A549 (cell line): ENCODE results near the gene PDCD4. TPM values are rescaled to one million over a fixed set of nuclear protein-coding genes. Genes with fewer than 3 reads are reported as not detected.

Experiments used
- ATAC-seq, 2 experiments: fragments of 200-7000 bp in 1 of 2; fragments of >200 bp in 1 of 2; cut with Nextera tagmentation in 1 of 2; cut with Tn5 transposase in 1 of 2; 3 replicates each; pipeline versions ENCODE4 v1.8.0 to v1.9.1; 2018 to 2020; ENCODE audit warnings: mild to moderate bottlenecking in 1 of 2, moderate library complexity in 1 of 2
- CTCF ChIA-PET: fragments of 300-600 bp; sonication (Branson Sonifier 250); formaldehyde crosslinking; extraction: SDS; loops from one replicate; lab custom pipeline; 2021; ENCODE audit warnings: antibody characterized with exemption, inconsistent platforms; lab: Yijun Ruan, JAX
- POLR2A ChIA-PET: fragments of 350-600 bp; formaldehyde crosslinking; extraction: SDS; loops from one replicate; lab custom pipeline; 2021; ENCODE audit warnings: antibody characterized with exemption, inconsistent platforms; lab: Yijun Ruan, JAX
- DNase-seq, 2 experiments: peaks; one replicate each; pipeline versions ENCODE4 v3.0.0 to v3.0.0-alpha.2; 2011 to 2016; ENCODE audit warnings: low read depth in 1 of 2, low spot score in 1 of 2
- FAIRE-seq: peaks from 2 replicates; lab custom pipeline; 2011; peaks lifted over from hg19 to GRCh38; lab: Jason Lieb, UNC
- H3K27ac ChIP-seq, 2 experiments: fragments of >200 bp; sonication (Bioruptor Twin); formaldehyde crosslinking; 3 replicates each; pipeline ENCODE4 v1.5.1; 2016 to 2017
- H3K4me1 ChIP-seq: fragments of >200 bp; sonication (Bioruptor Twin); formaldehyde crosslinking; 3 replicates; pipeline ENCODE4 v1.6.1; 2016
- H3K4me2 ChIP-seq: fragments of >200 bp; sonication (Bioruptor Twin); formaldehyde crosslinking; 3 replicates; pipeline ENCODE4 v1.6.1; 2016
- H3K4me3 ChIP-seq: fragments of >200 bp; sonication (Bioruptor Twin); formaldehyde crosslinking; 3 replicates; pipeline ENCODE4 v1.5.1; 2016
- H3K9me3 ChIP-seq: fragments of >200 bp; sonication (Bioruptor Twin); formaldehyde crosslinking; 3 replicates; pipeline ENCODE4 v1.6.1; 2016
- CHD2 ChIP-seq: fragments of 150-350 bp; IDR thresholded peaks from 2 replicates; pipeline ENCODE4 v1.6.1; 2014; ENCODE audit warnings: low read length; ENCODE audit not compliant: partially characterized antibody
- CTCF ChIP-seq: fragments of >200 bp; sonication (Bioruptor Twin); formaldehyde crosslinking; IDR thresholded peaks from 3 replicates; pipeline ENCODE4 v1.5.1; 2016
- EHF ChIP-seq: fragments of 250-450 bp; sonication (Bioruptor Pico); IDR thresholded peaks from 2 replicates; pipeline ENCODE4 v1.5.0; 2020; ENCODE audit warnings: mild to moderate bottlenecking
- EHMT2 ChIP-seq: fragments of 200-600 bp; sonication (generic); IDR thresholded peaks from 2 replicates; pipeline ENCODE4 v1.6.1; 2016; ENCODE audit warnings: antibody characterized with exemption, low read depth, mild to moderate bottlenecking, moderate library complexity
- ELK1 ChIP-seq: fragments of 150-350 bp; IDR thresholded peaks from 2 replicates; pipeline ENCODE4 v1.6.1; 2014; ENCODE audit warnings: low read depth, mild to moderate bottlenecking, low read length
- ESRRA ChIP-seq: fragments of 150-350 bp; IDR thresholded peaks from 2 replicates; pipeline ENCODE4 v1.6.1; 2014; ENCODE audit warnings: mild to moderate bottlenecking, low read length, borderline replicate concordance
- FOSB ChIP-seq: fragments of 250-450 bp; sonication (Bioruptor Pico); IDR thresholded peaks from 2 replicates; pipeline ENCODE4 v1.5.0; 2020; ENCODE audit warnings: mild to moderate bottlenecking, moderate library complexity
- FOSL2 ChIP-seq, 2 experiments: fragments of 450-650 bp in 1 of 2; fragments of >200 bp in 1 of 2; sonication (Bioruptor Twin) in 1 of 2; formaldehyde crosslinking; IDR thresholded peaks; 2 replicates each; pipeline versions ENCODE4 v1.5.0 to v1.6.1; 2016 to 2020; ENCODE audit warnings: mild to moderate bottlenecking in 1 of 2, moderate library complexity in 1 of 2
- GATA3 ChIP-seq: IDR thresholded peaks from 2 replicates; pipeline ENCODE4 v1.6.1; 2012; ENCODE audit warnings: borderline replicate concordance
- HDAC2 ChIP-seq: fragments of 200-600 bp; sonication (generic); IDR thresholded peaks from 2 replicates; pipeline ENCODE4 v1.6.1; 2016
- HES2 ChIP-seq: fragments of >200 bp; sonication (Bioruptor Twin); formaldehyde crosslinking; IDR thresholded peaks from 2 replicates; pipeline ENCODE4 v1.6.1; 2016
- HEYL ChIP-seq: fragments of 250-450 bp; sonication (Bioruptor Pico); IDR thresholded peaks from 2 replicates; pipeline ENCODE4 v1.8.0; 2021; ENCODE audit warnings: mild to moderate bottlenecking, moderate library complexity
- JUNB ChIP-seq: fragments of >200 bp; sonication (Bioruptor Twin); formaldehyde crosslinking; IDR thresholded peaks from 2 replicates; pipeline ENCODE4 v1.6.1; 2016
- MAFK ChIP-seq: fragments of 450-650 bp; IDR thresholded peaks from 2 replicates; pipeline ENCODE4 v1.6.1; 2014; ENCODE audit not compliant: partially characterized antibody
- MAZ ChIP-seq: fragments of 150-350 bp; IDR thresholded peaks from 2 replicates; pipeline ENCODE4 v1.6.1; 2014; ENCODE audit warnings: antibody characterized with exemption, low read depth, low read length, borderline replicate concordance
- PHF8 ChIP-seq: fragments of 200-600 bp; sonication (generic); IDR thresholded peaks from 2 replicates; pipeline ENCODE4 v1.6.1; 2016; ENCODE audit warnings: low read depth, mild to moderate bottlenecking, antibody characterized with exemption, moderate library complexity, borderline replicate concordance
- RARB ChIP-seq: fragments of 250-450 bp; sonication (Bioruptor Pico); IDR thresholded peaks from 2 replicates; pipeline ENCODE4 v1.8.0; 2021; ENCODE audit warnings: mild to moderate bottlenecking, moderate library complexity
- REST ChIP-seq: fragments of 200-600 bp; sonication (generic); IDR thresholded peaks from 2 replicates; pipeline ENCODE4 v1.6.1; 2016; ENCODE audit warnings: antibody characterized with exemption, mild to moderate bottlenecking, moderate library complexity
- RFX5 ChIP-seq: fragments of 450-650 bp; IDR thresholded peaks from 2 replicates; pipeline ENCODE4 v1.7.1; 2014; ENCODE audit warnings: antibody characterized with exemption, mild to moderate bottlenecking, moderate library complexity
- RNF2 ChIP-seq: fragments of 200-600 bp; sonication (generic); IDR thresholded peaks from 2 replicates; pipeline ENCODE4 v1.6.1; 2016; ENCODE audit warnings: low read depth, mild to moderate bottlenecking, antibody characterized with exemption, moderate library complexity, borderline replicate concordance
- TFCP2L1 ChIP-seq: fragments of 250-450 bp; sonication (Bioruptor Pico); IDR thresholded peaks from 2 replicates; pipeline ENCODE4 v1.5.0; 2021; ENCODE audit warnings: mild to moderate bottlenecking
- TP53 ChIP-seq: fragments of 250-450 bp; sonication (Bioruptor Pico); IDR thresholded peaks from 2 replicates; pipeline ENCODE4 v1.5.0; 2021; ENCODE audit warnings: mild to moderate bottlenecking, moderate library complexity
- USF2 ChIP-seq: fragments of 450-650 bp; IDR thresholded peaks from 2 replicates; pipeline ENCODE4 v1.6.1; 2014; ENCODE audit warnings: antibody characterized with exemption
- ZC3H11A ChIP-seq: fragments of 450-650 bp; IDR thresholded peaks from 2 replicates; pipeline ENCODE4 v1.6.1; 2014; ENCODE audit warnings: antibody characterized with exemption, mild to moderate bottlenecking
- ZSCAN20 ChIP-seq: fragments of 250-450 bp; sonication (Bioruptor Pico); IDR thresholded peaks from 2 replicates; pipeline ENCODE4 v1.8.0; 2022; ENCODE audit warnings: mild to moderate bottlenecking, moderate library complexity
- WGBS: methylation state at CpG from one replicate; pipeline ENCODE4 v1.1.6; 2017; ENCODE audit errors: missing lambda C conversion rate; 5-methylcytosine and 5-hydroxymethylcytosine counted together
- polyA plus RNA-seq, 4 experiments: library from polyadenylated mRNA; depleted of rRNA in 3 of 4; stranded (reverse); fragments of >200 nt; fragmentation: RNase III in 1 of 4; extraction: RNeasy Plus Mini Kit Qiagen cat#74134 plus additional on column Dnase treatment in 1 of 4; gene quantifications; 2 replicates in 3 of 4; 3 replicates in 1 of 4; pipeline ENCODE4 v1.2.3, GENCODE V29; 2011 to 2017

PDCD4 gene
- polyA plus RNA-seq, 2 of the 4 experiments (the other 2 are of a cell fraction), result 42.7 to 71.4 TPM

- ChIA-PET CTCF (no interaction called here), POLR2A (no interaction called here)
- Histone ChIP-seq H3K9me3 (no peaks in the 10 kb centered on the region), H3K27ac (no peak overlapping the region), H3K4me2 (no peak overlapping the region), H3K4me3 (no peak overlapping the region), H3K4me1 (peaks cover 37% of the 10 kb centered on the region)
- TF ChIP-seq RARB (CRISPR knock-in tag) (no peak), TFCP2L1 (no peak), MAZ (no peak), REST (no peak), CTCF (no peak), ZC3H11A (no peak), RFX5 (no peak), JUNB (no peak), HES2 (no peak), CHD2 (no peak), HEYL (no peak), ZSCAN20 (CRISPR knock-in tag) (no peak), FOSB (no peak), RNF2 (no peak)
- 88% methylated on average over 2 of the region's 2 CpGs for WGBS
- no peak for ATAC-seq
- DNase-seq, result no peak
- FAIRE-seq, result no peak
Measured at GRCh38 chr10:110863956-110864355, 7.8 kb upstream of the PDCD4 start.

GRCh38 chr10:110864662-110865140 is 7.0 kb upstream of the PDCD4 start:
- no peak for ATAC-seq
- H3K4me2 ChIP-seq, result peak overlapping the region; percentile 72
- ChIA-PET POLR2A (interaction anchor here (1.0 kb wide), 1 partner anchor 54 kb away, joined by 3 read pairs; the partner anchor contains the start of gene BBIP1), CTCF (interaction anchor here (0.7 to 3.0 kb wide), 3 partner anchors 20 to 222 kb away, joined by 4 to 13 read pairs (median 5); no protein-coding TSS in a partner anchor)
- DNase-seq, result no peak
- H3K4me3 ChIP-seq, result no peak overlapping the region
- 78% methylated on average over 6 of the region's 6 CpGs for WGBS
- H3K9me3 ChIP-seq, result no peaks in the 10 kb centered on the region
- peak overlapping the region; percentile 66 to 75 for H3K27ac ChIP-seq
- no peak for TF ChIP-seq HDAC2
- no peak for TF ChIP-seq CHD2
- TF ChIP-seq FOSB, result no peak
- TF ChIP-seq ESRRA, result no peak
- TF ChIP-seq, all 56 proteins: peak for 0
- peaks cover 36% of the 10 kb centered on the region for H3K4me1 ChIP-seq
- FAIRE-seq, result no peak

GRCh38 chr10:110865186-110865808 is 6.4 kb upstream of the PDCD4 start:
- TF ChIP-seq PHF8 (no peak), MAFK (peak; percentile 66), FOSL2 (IDR thresholded peaks at IDR 0.05) (no peak), FOSL2 (CRISPR knock-in tag; IDR thresholded peaks at IDR 0.05) (peak; percentile 58; the same call in 1 of the 2 replicates), GATA3 (peak; percentile 6; the same call in 1 of the 2 replicates), EHF (no peak), EHMT2 (no peak), USF2 (no peak), ELK1 (no peak), HEYL (no peak), TP53 (no peak)
- TF ChIP-seq, all 56 proteins: peak for 3
- Histone ChIP-seq H3K4me3 (no peak overlapping the region), H3K4me2 (peak overlapping the region; percentile 72), H3K4me1 (peaks cover 34% of the 10 kb centered on the region), H3K9me3 (no peaks in the 10 kb centered on the region), H3K27ac (peak overlapping the region; percentile 66 to 75)
- ChIA-PET CTCF (interaction anchor here (0.7 to 3.0 kb wide), 5 partner anchors 19 to 223 kb away, joined by 3 to 13 read pairs (median 5); no protein-coding TSS in a partner anchor), POLR2A (interaction anchor here (1.0 kb wide), 1 partner anchor 54 kb away, joined by 3 read pairs; the partner anchor contains the start of gene BBIP1)
- DNase-seq (peak in 1 of 2 experiments; percentile 71), ATAC-seq (peak; percentile 74 to 91), FAIRE-seq (no peak)
- WGBS, result 12% methylated on average over 6 of the region's 6 CpGs
